T-helper 2 cell treated with Interferon-gamma antibody and Interleukin-4, amounts not matched to agents 5 μg/mL and 100 μg/mL, for 36 hours (primary cell): ENCODE data around the gene CXCL17.
A peak's percentile ranks its signal among the peaks of the same experiment; 100 is the strongest.

ENCODE experiments used
- DNase-seq: peaks from one replicate; pipeline ENCODE4 v3.0.0; 2021; ENCODE audit warnings: low spot score
- H3K27ac Mint-ChIP-seq: one replicate; pipeline ENCODE4 v1.8.0; 2021; ENCODE audit warnings: mild to moderate bottlenecking, mixed read lengths
- H3K27me3 Mint-ChIP-seq: one replicate; pipeline ENCODE4 v1.8.0; 2021; ENCODE audit warnings: low read depth, mixed read lengths
- H3K36me3 Mint-ChIP-seq: one replicate; pipeline ENCODE4 v1.8.0; 2021; ENCODE audit warnings: low read depth, mixed read lengths
- H3K4me1 Mint-ChIP-seq: one replicate; pipeline ENCODE4 v1.8.0; 2021; ENCODE audit warnings: low read depth, mixed read lengths
- H3K4me3 Mint-ChIP-seq: one replicate; pipeline ENCODE4 v1.8.0; 2022; ENCODE audit warnings: mild to moderate bottlenecking, moderate library complexity, mixed read lengths
- H3K9me3 Mint-ChIP-seq: one replicate; pipeline ENCODE4 v1.8.0; 2021; ENCODE audit warnings: mixed read lengths

Gene CXCL17

GRCh38 chr19:42388851-42389489 is 53.8 kb downstream of the CXCL17 start:
- Mint-ChIP-seq H3K27me3 (peaks cover 36% of the 10 kb centered on the region), H3K27ac (no peak overlapping the region), H3K4me3 (no peak overlapping the region), H3K4me1 (peaks cover 4% of the 10 kb centered on the region), H3K36me3 (no peaks in the 10 kb centered on the region), H3K9me3 (no peaks in the 10 kb centered on the region)
- no peak for DNase-seq

GRCh38 chr19:42386974-42387707 is 55.6 kb downstream of the CXCL17 start:
- no peaks in the 10 kb centered on the region for H3K36me3 Mint-ChIP-seq
- peaks cover 34% of the 10 kb centered on the region for H3K27me3 Mint-ChIP-seq
- peaks cover 4% of the 10 kb centered on the region for H3K4me1 Mint-ChIP-seq
- no peak overlapping the region for H3K27ac Mint-ChIP-seq
- DNase-seq = peak; percentile 58
- H3K4me3 Mint-ChIP-seq = peak overlapping the region; percentile 57
- H3K9me3 Mint-ChIP-seq = no peaks in the 10 kb centered on the region

GRCh38 chr19:42380155-42380554 is 62.6 kb downstream of the CXCL17 start:
- H3K27ac Mint-ChIP-seq = no peak overlapping the region
- H3K27me3 Mint-ChIP-seq = peaks cover 4% of the 10 kb centered on the region
- no peaks in the 10 kb centered on the region for H3K36me3 Mint-ChIP-seq
- no peaks in the 10 kb centered on the region for H3K4me1 Mint-ChIP-seq
- H3K9me3 Mint-ChIP-seq = no peaks in the 10 kb centered on the region
- H3K4me3 Mint-ChIP-seq = no peak overlapping the region
- no peak for DNase-seq
